K562 (cell line): ENCODE results near the gene ATP5F1D. TPM values are rescaled to one million over a fixed set of nuclear protein-coding genes. Genes with fewer than 3 reads are reported as not detected.

Experiments used
- DNMT1 ChIP-seq: fragments of 450-650 bp; IDR thresholded peaks from 2 replicates; pipeline ENCODE4 v1.6.1; 2016; ENCODE audit warnings: antibody characterized with exemption, mild to moderate bottlenecking
- EP400 ChIP-seq: fragments of 450-650 bp; IDR thresholded peaks from 2 replicates; pipeline ENCODE4 v1.6.1; 2017; ENCODE audit warnings: antibody characterized with exemption, mild to moderate bottlenecking, moderate library complexity
- ESRRA ChIP-seq: fragments of 450-650 bp; IDR thresholded peaks from 2 replicates; pipeline ENCODE4 v1.6.1; 2014; ENCODE audit warnings: low read depth, mild to moderate bottlenecking, moderate library complexity, borderline replicate concordance
- FOS ChIP-seq: IDR thresholded peaks from 3 replicates; pipeline ENCODE4 v1.6.1; 2011; ENCODE audit not compliant: insufficient read length; ENCODE audit errors: extremely low read depth
- FUS ChIP-seq: fragments of 200-400 bp; formaldehyde crosslinking; optimal IDR thresholded peaks from 2 replicates; pipeline ENCODE3; 2017; ENCODE audit warnings: low read depth, low read length
- MAFF ChIP-seq: IDR thresholded peaks from 2 replicates; pipeline ENCODE4 v1.6.1; 2012; ENCODE audit warnings: low read length, improper control_type of control experiment
- NEUROD1 ChIP-seq: fragments of 150-350 bp; IDR thresholded peaks from 2 replicates; pipeline ENCODE4 v1.6.1; 2014; ENCODE audit warnings: borderline replicate concordance, low read length, low read depth; ENCODE audit not compliant: partially characterized antibody
- NR2C2 ChIP-seq, 2 experiments: fragments of 200-800 bp in 1 of 2; sonication (Bioruptor generic) in 1 of 2; sonication (generic) in 1 of 2; formaldehyde crosslinking in 1 of 2; IDR thresholded peaks; 2 replicates each; pipeline versions ENCODE4 v1.6.1 to v1.8.0; 2016 to 2022; ENCODE audit warnings: mild to moderate bottlenecking in 1 of 2, missing compliant biosample characterization in 1 of 2, missing genetic modification characterization in 1 of 2, missing genetic modification reagents in 1 of 2
- RBFOX2 ChIP-seq: fragments of 200-400 bp; formaldehyde crosslinking; IDR thresholded peaks from 2 replicates; pipeline ENCODE4 v1.6.1; 2017; ENCODE audit warnings: low read depth, mild to moderate bottlenecking, low read length, moderate library complexity
- TEAD2 ChIP-seq: fragments of 450-650 bp; IDR thresholded peaks from 2 replicates; pipeline ENCODE4 v1.6.1; 2016; ENCODE audit warnings: missing genetic modification characterization, control low read depth, missing compliant biosample characterization
- polyA plus RNA-seq, 8 experiments: library from polyadenylated mRNA; depleted of rRNA in 4 of 8; stranded (reverse) in 5 of 8; unstranded in 3 of 8; fragments of >200 nt; fragmentation: Nextera tagmentation in 2 of 8; fragmentation: Illumina TruSeq in 1 of 8; extraction: Ambion mirVana in 2 of 8; extraction: Trizol in 1 of 8; gene quantifications; 2 replicates each; pipeline versions ENCODE4 v1.2.1 to v1.2.3, GENCODE V29; 2011 to 2014; ENCODE audit warnings: inconsistent platforms in 1 of 8, missing spikeins in 1 of 8
- total RNA-seq, 7 experiments: library from RNA; depleted of rRNA in 6 of 7; stranded (reverse); fragments of >200 nt in 6 of 7; fragmentation: Illumina TruSeq in 2 of 7; extraction: Trizol in 2 of 7; gene quantifications; 2 replicates each; pipeline versions ENCODE4 v1.2.1 to v1.2.3, GENCODE V29; 2011 to 2021; ENCODE audit warnings: low replicate concordance in 1 of 7
- TF ChIP-seq, protein P1 (sequence below): fragments of 450-650 bp; IDR thresholded peaks from 2 replicates; pipeline ENCODE4 v1.6.1; 2014; ENCODE audit warnings: low read depth, mild to moderate bottlenecking, moderate library complexity, borderline replicate concordance
- TF ChIP-seq, protein P2 (sequence below), 3 experiments: fragments of 200-800 bp in 1 of 3; sonication (Bioruptor generic) in 1 of 3; sonication (generic) in 1 of 3; formaldehyde crosslinking in 1 of 3; IDR thresholded peaks; 2 replicates each; pipeline versions ENCODE4 v1.6.1 to v1.8.0; 2016 to 2022; ENCODE audit warnings: mild to moderate bottlenecking in 2 of 3, missing compliant biosample characterization in 2 of 3, missing genetic modification characterization in 2 of 3, missing genetic modification reagents in 1 of 3
- TF ChIP-seq, protein P3 (sequence below): sonication (generic); formaldehyde crosslinking; IDR thresholded peaks from 2 replicates; pipeline ENCODE4 v1.8.0; 2022; ENCODE audit warnings: missing genetic modification reagents, mild to moderate bottlenecking, moderate library complexity, borderline replicate concordance
- TF ChIP-seq, protein P4 (sequence below), 2 experiments: IDR thresholded peaks; 2 replicates each; pipeline ENCODE4 v1.6.1; 2012; ENCODE audit warnings: improper control_type of control experiment in 2 of 2, low read depth in 2 of 2, low read length in 2 of 2, borderline replicate concordance in 1 of 2

The ATP5F1D gene
- total and polyA plus RNA-seq, 9 of the 15 experiments (the other 6 are each of a cell fraction or from before 2014, with no cell fraction given), result 3.9 to 409 (median 36.8) TPM

GRCh38 chr19:1205114-1206099 is 36.1 kb upstream of the ATP5F1D start, which contains the start of gene STK11 (continued):
- TF ChIP-seq, protein P1, sequence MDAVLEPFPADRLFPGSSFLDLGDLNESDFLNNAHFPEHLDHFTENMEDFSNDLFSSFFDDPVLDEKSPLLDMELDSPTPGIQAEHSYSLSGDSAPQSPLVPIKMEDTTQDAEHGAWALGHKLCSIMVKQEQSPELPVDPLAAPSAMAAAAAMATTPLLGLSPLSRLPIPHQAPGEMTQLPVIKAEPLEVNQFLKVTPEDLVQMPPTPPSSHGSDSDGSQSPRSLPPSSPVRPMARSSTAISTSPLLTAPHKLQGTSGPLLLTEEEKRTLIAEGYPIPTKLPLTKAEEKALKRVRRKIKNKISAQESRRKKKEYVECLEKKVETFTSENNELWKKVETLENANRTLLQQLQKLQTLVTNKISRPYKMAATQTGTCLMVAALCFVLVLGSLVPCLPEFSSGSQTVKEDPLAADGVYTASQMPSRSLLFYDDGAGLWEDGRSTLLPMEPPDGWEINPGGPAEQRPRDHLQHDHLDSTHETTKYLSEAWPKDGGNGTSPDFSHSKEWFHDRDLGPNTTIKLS, result no peak
- TF ChIP-seq ESRRA, result peak; percentile 75
- peak; percentile 91 for TF ChIP-seq NEUROD1
- TF ChIP-seq NR2C2 (CRISPR knock-in tag; IDR thresholded peaks at IDR 0.05), result peak; percentile 91
- peak; percentile 99 for TF ChIP-seq NR2C2 (tag; IDR thresholded peaks at IDR 0.05)
- TF ChIP-seq DNMT1, result no peak
- TF ChIP-seq FOS, result peak; percentile 94
- TF ChIP-seq, protein P2, sequence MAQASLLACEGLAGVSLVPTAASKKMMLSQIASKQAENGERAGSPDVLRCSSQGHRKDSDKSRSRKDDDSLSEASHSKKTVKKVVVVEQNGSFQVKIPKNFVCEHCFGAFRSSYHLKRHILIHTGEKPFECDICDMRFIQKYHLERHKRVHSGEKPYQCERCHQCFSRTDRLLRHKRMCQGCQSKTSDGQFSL (CRISPR knock-in tag; IDR thresholded peaks at IDR 0.05), result no peak
- TF ChIP-seq, protein P2 (tag; IDR thresholded peaks at IDR 0.05), result peak in 1 of 2 experiments; percentile 72; a peak in 1 of 4 replicates
- TF ChIP-seq EP400, result peak; percentile 20
- TF ChIP-seq MAFF, result no peak
- peak; percentile 88 for TF ChIP-seq RBFOX2
- TF ChIP-seq TEAD2, result no peak; the same call in 1 of the 2 replicates
- TF ChIP-seq FUS, result no peak
- TF ChIP-seq, protein P3, sequence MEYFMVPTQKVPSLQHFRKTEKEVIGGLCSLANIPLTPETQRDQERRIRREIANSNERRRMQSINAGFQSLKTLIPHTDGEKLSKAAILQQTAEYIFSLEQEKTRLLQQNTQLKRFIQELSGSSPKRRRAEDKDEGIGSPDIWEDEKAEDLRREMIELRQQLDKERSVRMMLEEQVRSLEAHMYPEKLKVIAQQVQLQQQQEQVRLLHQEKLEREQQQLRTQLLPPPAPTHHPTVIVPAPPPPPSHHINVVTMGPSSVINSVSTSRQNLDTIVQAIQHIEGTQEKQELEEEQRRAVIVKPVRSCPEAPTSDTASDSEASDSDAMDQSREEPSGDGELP, result 0 out of 2 replicates have a peak, but pooled peaks have one; percentile 49
- TF ChIP-seq, protein P4, sequence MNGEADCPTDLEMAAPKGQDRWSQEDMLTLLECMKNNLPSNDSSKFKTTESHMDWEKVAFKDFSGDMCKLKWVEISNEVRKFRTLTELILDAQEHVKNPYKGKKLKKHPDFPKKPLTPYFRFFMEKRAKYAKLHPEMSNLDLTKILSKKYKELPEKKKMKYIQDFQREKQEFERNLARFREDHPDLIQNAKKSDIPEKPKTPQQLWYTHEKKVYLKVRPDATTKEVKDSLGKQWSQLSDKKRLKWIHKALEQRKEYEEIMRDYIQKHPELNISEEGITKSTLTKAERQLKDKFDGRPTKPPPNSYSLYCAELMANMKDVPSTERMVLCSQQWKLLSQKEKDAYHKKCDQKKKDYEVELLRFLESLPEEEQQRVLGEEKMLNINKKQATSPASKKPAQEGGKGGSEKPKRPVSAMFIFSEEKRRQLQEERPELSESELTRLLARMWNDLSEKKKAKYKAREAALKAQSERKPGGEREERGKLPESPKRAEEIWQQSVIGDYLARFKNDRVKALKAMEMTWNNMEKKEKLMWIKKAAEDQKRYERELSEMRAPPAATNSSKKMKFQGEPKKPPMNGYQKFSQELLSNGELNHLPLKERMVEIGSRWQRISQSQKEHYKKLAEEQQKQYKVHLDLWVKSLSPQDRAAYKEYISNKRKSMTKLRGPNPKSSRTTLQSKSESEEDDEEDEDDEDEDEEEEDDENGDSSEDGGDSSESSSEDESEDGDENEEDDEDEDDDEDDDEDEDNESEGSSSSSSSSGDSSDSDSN (IDR thresholded peaks at IDR 0.05; ENCODE audit: borderline replicate concordance in 1 of 2, low read depth in 2 of 2, low read length in 2 of 2), result 0 out of 4 replicates have a peak, but pooled peaks have one; percentile 19 to 53
